Measurements from ENCODE around the gene LBHD2. TPM values are rescaled to one million over a fixed set of nuclear protein-coding genes. Genes with fewer than 3 reads are reported as not detected.

LBHD2 gene
- total RNA-seq, 1 experiment from 2014 or later = not detected

DNA sequence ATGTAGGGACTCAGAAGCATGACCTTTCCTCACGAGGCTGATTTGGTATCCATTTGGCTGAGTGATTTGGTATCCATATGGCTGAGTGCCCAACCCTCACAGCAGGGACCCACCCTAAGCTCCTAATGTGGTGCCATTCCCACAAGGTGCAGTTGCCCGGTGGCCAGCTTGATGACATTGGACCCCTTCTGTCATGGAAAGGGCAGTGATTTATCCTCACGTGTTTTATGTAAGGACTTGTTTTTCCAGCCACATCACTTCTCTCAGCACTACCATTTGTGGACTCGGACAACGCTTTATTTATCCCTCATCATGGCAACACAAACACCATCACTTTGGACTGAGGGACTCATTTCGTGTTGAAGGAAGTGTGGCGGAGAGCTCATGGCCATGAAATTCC lies 18.1 kb upstream of the LBHD2 start:
- H3K79me2 ChIP-seq (ENCODE audit: insufficient read depth, low read length) = no peaks in the 10 kb centered on the region
- no peaks in the 10 kb centered on the region for H3K9me2 ChIP-seq (ENCODE audit: insufficient read depth)
- no peak overlapping the region for H3K27ac ChIP-seq (ENCODE audit: low read depth, low read length)
- ATAC-seq (no peak), DNase-seq (ENCODE audit: low read depth, low spot score) (no peak)
- POLR2A ChIA-PET = no interaction called here
- H3K4me1 ChIP-seq (ENCODE audit: control insufficient read depth in 1 of 2, insufficient read depth in 2 of 2, low read length in 2 of 2) = peaks cover 35 to 51% of the 10 kb centered on the region in 2 experiments
- intact Hi-C loops (cut with micrococcal nuclease) = no loop called here
- H3K36me3 ChIP-seq (ENCODE audit: control insufficient read depth in 1 of 2, insufficient read depth in 2 of 2, low read length in 2 of 2) = no peaks in the 10 kb centered on the region
- TF ChIP-seq TCF7L2 (IDR thresholded peaks at IDR 0.05; ENCODE audit: borderline replicate concordance, extremely low read depth, insufficient read depth, insufficient read length) (no peak), SRF (IDR thresholded peaks at IDR 0.05; ENCODE audit: low read depth) (no peak), ZFX (IDR thresholded peaks at IDR 0.05) (no peak), SIN3A (IDR thresholded peaks at IDR 0.05; ENCODE audit: low read depth) (no peak), FOSL1 (IDR thresholded peaks at IDR 0.05; ENCODE audit: low read depth) (no peak), YY1 (IDR thresholded peaks at IDR 0.05; ENCODE audit: extremely low read depth, insufficient replicate concordance, low read depth, low read length) (no peak), EZH2phosphoT487 (IDR thresholded peaks at IDR 0.05; ENCODE audit: borderline replicate concordance) (no peak), EGR1 (IDR thresholded peaks at IDR 0.05; ENCODE audit: low read depth) (no peak), POLR2A (IDR thresholded peaks at IDR 0.05; ENCODE audit: borderline replicate concordance, extremely low read depth, insufficient read depth, insufficient read length) (no peak), ZNF274 (IDR thresholded peaks at IDR 0.05; ENCODE audit: low read depth, low read length) (no peak)
- TF ChIP-seq, protein P1, sequence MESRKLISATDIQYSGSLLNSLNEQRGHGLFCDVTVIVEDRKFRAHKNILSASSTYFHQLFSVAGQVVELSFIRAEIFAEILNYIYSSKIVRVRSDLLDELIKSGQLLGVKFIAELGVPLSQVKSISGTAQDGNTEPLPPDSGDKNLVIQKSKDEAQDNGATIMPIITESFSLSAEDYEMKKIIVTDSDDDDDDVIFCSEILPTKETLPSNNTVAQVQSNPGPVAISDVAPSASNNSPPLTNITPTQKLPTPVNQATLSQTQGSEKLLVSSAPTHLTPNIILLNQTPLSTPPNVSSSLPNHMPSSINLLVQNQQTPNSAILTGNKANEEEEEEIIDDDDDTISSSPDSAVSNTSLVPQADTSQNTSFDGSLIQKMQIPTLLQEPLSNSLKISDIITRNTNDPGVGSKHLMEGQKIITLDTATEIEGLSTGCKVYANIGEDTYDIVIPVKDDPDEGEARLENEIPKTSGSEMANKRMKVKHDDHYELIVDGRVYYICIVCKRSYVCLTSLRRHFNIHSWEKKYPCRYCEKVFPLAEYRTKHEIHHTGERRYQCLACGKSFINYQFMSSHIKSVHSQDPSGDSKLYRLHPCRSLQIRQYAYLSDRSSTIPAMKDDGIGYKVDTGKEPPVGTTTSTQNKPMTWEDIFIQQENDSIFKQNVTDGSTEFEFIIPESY (IDR thresholded peaks at IDR 0.05; ENCODE audit: extremely low read depth, insufficient replicate concordance, low read length) = no peak
- CTCF ChIA-PET = no interaction called here
- H3K9ac ChIP-seq (ENCODE audit: low read length) = no peak overlapping the region
- no peaks in the 10 kb centered on the region for H3K27me3 ChIP-seq (ENCODE audit: insufficient read depth, low read length)
- BruUV-seq (replicated peaks) = no TSS peak
- no peak overlapping the region for H3K4me3 ChIP-seq (replicated peaks in 1 of 2; ENCODE audit: low read depth in 1 of 2, low read length in 2 of 2)
- RAD21 ChIA-PET (ENCODE audit: low non-redundant PET in 1 of 2, low total read pairs in 2 of 2, uncharacterized antibody in 2 of 2, unreplicated experiment in 2 of 2) = no interaction called here
- H3K9me3 ChIP-seq (ENCODE audit: control insufficient read depth in 1 of 2, insufficient read depth in 1 of 2, low read depth in 1 of 2, low read length in 2 of 2) = no peaks in the 10 kb centered on the region
- peak overlapping the region; percentile 76 for H3K4me2 ChIP-seq (ENCODE audit: low read length)
- no peaks in the 10 kb centered on the region for H4K20me1 ChIP-seq (ENCODE audit: insufficient read depth)
- no peak overlapping the region for H2AFZ ChIP-seq (ENCODE audit: low read depth, low read length, poor library complexity, severe bottlenecking)
